NT2/D1 (cell line): ENCODE data around the gene TMEM45A.

Source experiments
- SUZ12 ChIP-seq: IDR thresholded peaks from 2 replicates; pipeline ENCODE4 v1.6.1; 2011; ENCODE audit not compliant: insufficient read length, insufficient read depth; ENCODE audit errors: extremely low read depth
- YY1 ChIP-seq: IDR thresholded peaks from 2 replicates; pipeline ENCODE4 v1.6.1; 2011; ENCODE audit not compliant: insufficient read length, insufficient read depth
- ZNF274 ChIP-seq: IDR thresholded peaks from 2 replicates; pipeline ENCODE4 v1.6.1; 2011; ENCODE audit warnings: mild to moderate bottlenecking, low read depth, low read length

GRCh38 chr3:100570811-100571210 lies 78.4 kb downstream of the TMEM45A start:
- no peak for TF ChIP-seq YY1
- no peak for TF ChIP-seq ZNF274
- no peak for TF ChIP-seq SUZ12
